IMR-90 (cell line): ENCODE measurements around the gene IGF2BP1. TPM values are rescaled to one million over a fixed set of nuclear protein-coding genes. Genes with fewer than 3 reads are reported as not detected.

Source experiments
- ATAC-seq: fragments of 200-7000 bp; cut with Tn5 transposase; 2 replicates; pipeline ENCODE4 v1.9.1; 2020; ENCODE audit warnings: low read depth, mild to moderate bottlenecking, moderate library complexity
- BruUV-seq: library from RNA; stranded (reverse); fragments of 400-500 nt; replicated peaks from 2 replicates; lab custom pipeline; 2021; lab: Mats Ljungman, UMichigan
- CTCF ChIA-PET: fragments of 300-600 bp; formaldehyde crosslinking; extraction: SDS; loops from one replicate; lab custom pipeline; 2021; ENCODE audit warnings: antibody characterized with exemption; lab: Yijun Ruan, JAX
- POLR2A ChIA-PET: fragments of 300-600 bp; sonication (Branson Sonifier 250); formaldehyde crosslinking; loops from one replicate; lab custom pipeline; 2022; ENCODE audit warnings: antibody characterized with exemption; ENCODE audit not compliant: unreplicated experiment; lab: Charles Lee
- DNase-seq: peaks from one replicate; pipeline ENCODE4 v3.0.0; 2013
- H2AFZ ChIP-seq: replicated peaks from 2 replicates; pipeline ENCODE3; 2013; ENCODE audit warnings: low read length, mild to moderate bottlenecking; ENCODE audit not compliant: poor library complexity
- H2AK5ac ChIP-seq: 2 replicates; pipeline ENCODE4 v1.6.1; 2013; ENCODE audit warnings: low read depth, low read length, inconsistent platforms
- H2AK9ac ChIP-seq: replicated peaks from 2 replicates; pipeline ENCODE3; 2013; ENCODE audit warnings: mild to moderate bottlenecking, low read depth, low read length, moderate library complexity; ENCODE audit not compliant: poor library complexity
- H2BK120ac ChIP-seq: 2 replicates; pipeline ENCODE4 v1.6.1; 2013; ENCODE audit warnings: low read depth, low read length, inconsistent platforms
- H2BK15ac ChIP-seq: 3 replicates; pipeline ENCODE4 v1.6.1; 2013; ENCODE audit warnings: low read depth, low read length, inconsistent platforms
- H2BK20ac ChIP-seq: 2 replicates; pipeline ENCODE4 v1.6.1; 2013; ENCODE audit warnings: low read depth, mild to moderate bottlenecking, inconsistent platforms, low read length, moderate library complexity
- H2BK5ac ChIP-seq: 2 replicates; pipeline ENCODE4 v1.6.1; 2013; ENCODE audit warnings: mild to moderate bottlenecking, low read depth, low read length, inconsistent platforms; ENCODE audit not compliant: poor library complexity, severe bottlenecking
- H3K14ac ChIP-seq: replicated peaks from 2 replicates; pipeline ENCODE4 v1.6.1; 2013; ENCODE audit warnings: low read depth, low read length, inconsistent platforms
- H3K18ac ChIP-seq: 2 replicates; pipeline ENCODE4 v1.6.1; 2013; ENCODE audit warnings: low read depth, low read length, control low read depth
- H3K23ac ChIP-seq: 2 replicates; pipeline ENCODE4 v1.6.1; 2013; ENCODE audit warnings: low read depth, low read length, inconsistent platforms
- H3K27ac ChIP-seq: 2 replicates; pipeline ENCODE4 v1.5.1; 2013; ENCODE audit warnings: mild to moderate bottlenecking, control low read depth, low read length; ENCODE audit not compliant: insufficient read depth
- H3K27me3 ChIP-seq: 2 replicates; pipeline ENCODE4 v1.6.1; 2013; ENCODE audit warnings: low read length; ENCODE audit not compliant: control insufficient read depth, insufficient read depth
- H3K36me3 ChIP-seq: 2 replicates; pipeline ENCODE4 v1.6.1; 2013; ENCODE audit warnings: low read length, mixed read lengths; ENCODE audit not compliant: control insufficient read depth, insufficient read depth
- H3K4ac ChIP-seq: 2 replicates; pipeline ENCODE4 v1.6.1; 2013; ENCODE audit warnings: low read depth, low read length, inconsistent platforms
- H3K4me1 ChIP-seq: 2 replicates; pipeline ENCODE4 v1.6.1; 2013; ENCODE audit warnings: low read length, mixed read lengths; ENCODE audit not compliant: control insufficient read depth, insufficient read depth
- H3K4me2 ChIP-seq: 2 replicates; pipeline ENCODE4 v1.6.1; 2013; ENCODE audit warnings: low read depth, mild to moderate bottlenecking, control low read depth, low read length, moderate library complexity
- H3K4me3 ChIP-seq: 2 replicates; pipeline ENCODE4 v1.5.1; 2013; ENCODE audit warnings: low read depth, mild to moderate bottlenecking, control low read depth, low read length, moderate library complexity; ENCODE audit not compliant: insufficient read depth
- H3K56ac ChIP-seq: 2 replicates; pipeline ENCODE4 v1.6.1; 2013; ENCODE audit warnings: low read length, inconsistent platforms; ENCODE audit not compliant: insufficient read depth; ENCODE audit errors: extremely low read depth
- H3K79me1 ChIP-seq, 2 experiments: 2 replicates each; pipeline ENCODE4 v1.6.1; 2013; ENCODE audit warnings: low read length in 2 of 2, inconsistent platforms in 1 of 2, low read depth in 1 of 2
- H3K9ac ChIP-seq: 2 replicates; pipeline ENCODE4 v1.6.1; 2013; ENCODE audit warnings: low read depth, low read length, control low read depth
- H3K9me1 ChIP-seq: 2 replicates; pipeline ENCODE4 v1.6.1; 2013; ENCODE audit warnings: low read length, inconsistent platforms; ENCODE audit not compliant: insufficient read depth
- H3K9me3 ChIP-seq: 2 replicates; pipeline ENCODE4 v1.6.1; 2013; ENCODE audit warnings: low read length; ENCODE audit not compliant: control insufficient read depth, insufficient read depth
- H4K20me1 ChIP-seq: 2 replicates; pipeline ENCODE4 v1.6.1; 2013; ENCODE audit warnings: low read length, inconsistent platforms; ENCODE audit not compliant: insufficient read depth
- H4K5ac ChIP-seq: 2 replicates; pipeline ENCODE4 v1.6.1; 2013; ENCODE audit warnings: mild to moderate bottlenecking, low read depth, low read length, control low read depth
- H4K8ac ChIP-seq, 2 experiments: 2 replicates each; pipeline ENCODE4 v1.6.1; 2013; ENCODE audit warnings: low read depth in 2 of 2, low read length in 2 of 2, control low read depth in 1 of 2, inconsistent platforms in 1 of 2
- H4K91ac ChIP-seq: 2 replicates; pipeline ENCODE4 v1.6.1; 2013; ENCODE audit warnings: low read depth, low read length, inconsistent platforms; ENCODE audit not compliant: insufficient read depth
- BHLHE40 ChIP-seq: fragments of 150-350 bp; IDR thresholded peaks from 2 replicates; pipeline ENCODE4 v1.6.1; 2016; ENCODE audit warnings: mild to moderate bottlenecking, low read depth, low read length
- CEBPB ChIP-seq: IDR thresholded peaks from 2 replicates; pipeline ENCODE4 v1.6.1; 2012; ENCODE audit warnings: low read depth, low read length, improper control_type of control experiment
- MAZ ChIP-seq: IDR thresholded peaks from 2 replicates; pipeline ENCODE4 v1.6.1; 2012; ENCODE audit warnings: low read depth, mild to moderate bottlenecking, low read length, improper control_type of control experiment, moderate library complexity, borderline replicate concordance
- POLR2A ChIP-seq: IDR thresholded peaks from 2 replicates; pipeline ENCODE4 v1.6.1; 2012; ENCODE audit warnings: mild to moderate bottlenecking, low read depth, low read length
- RCOR1 ChIP-seq: IDR thresholded peaks from 2 replicates; pipeline ENCODE4 v1.6.1; 2012; ENCODE audit warnings: mild to moderate bottlenecking, low read length, improper control_type of control experiment; ENCODE audit not compliant: insufficient replicate concordance
- WGBS, 2 experiments: methylation state at CpG; one replicate each; pipeline versions ENCODE4 v1.1.5 to v1.1.7; 2013; ENCODE audit warnings: missing lambda C conversion rate in 2 of 2; ENCODE audit not compliant: insufficient read length in 1 of 2; ENCODE audit errors: extremely low coverage in 2 of 2; 5-methylcytosine and 5-hydroxymethylcytosine counted together
- dilution Hi-C: fragments of 300-500 bp; cut with HindIII; formaldehyde crosslinking; loops from one replicate; pipeline ENCODE4 v1.14.3; 2018; ENCODE audit warnings: low sequenced_read_pairs; ENCODE audit not compliant: unreplicated experiment
- in situ Hi-C: fragments of 300-500 bp; cut with MboI; formaldehyde crosslinking; loops from 3 replicates; pipeline ENCODE4 v1.14.3; 2019; ENCODE audit warnings: low sequenced_read_pairs, inconsistent platforms, mixed read lengths
- intact Hi-C: fragments of 100-400 bp; cut with micrococcal nuclease; formaldehyde crosslinking; loops from 2 replicates; pipeline ENCODE4 v1.10.0; 2022
- polyA plus RNA-seq, 3 experiments: library from polyadenylated mRNA; depleted of rRNA; stranded (reverse); fragments of >200 nt; gene quantifications; 2 replicates each; pipeline ENCODE4 v1.2.3, GENCODE V29; 2012; ENCODE audit warnings: low replicate concordance in 1 of 3
- total RNA-seq: library from RNA; depleted of rRNA; stranded (reverse); fragments of >200 nt; gene quantifications from 2 replicates; pipeline ENCODE4 v1.2.3, GENCODE V29; 2012
- TF ChIP-seq, protein P1 (sequence below): fragments of 150-350 bp; IDR thresholded peaks from 2 replicates; pipeline ENCODE4 v1.6.1; 2017; ENCODE audit warnings: mild to moderate bottlenecking, antibody characterized with exemption, low read length, low read depth

IGF2BP1 gene
- total and polyA plus RNA-seq, 2 of the 4 experiments (the other 2 are of a cell fraction) = 10.2 to 13.1 TPM

DNA sequence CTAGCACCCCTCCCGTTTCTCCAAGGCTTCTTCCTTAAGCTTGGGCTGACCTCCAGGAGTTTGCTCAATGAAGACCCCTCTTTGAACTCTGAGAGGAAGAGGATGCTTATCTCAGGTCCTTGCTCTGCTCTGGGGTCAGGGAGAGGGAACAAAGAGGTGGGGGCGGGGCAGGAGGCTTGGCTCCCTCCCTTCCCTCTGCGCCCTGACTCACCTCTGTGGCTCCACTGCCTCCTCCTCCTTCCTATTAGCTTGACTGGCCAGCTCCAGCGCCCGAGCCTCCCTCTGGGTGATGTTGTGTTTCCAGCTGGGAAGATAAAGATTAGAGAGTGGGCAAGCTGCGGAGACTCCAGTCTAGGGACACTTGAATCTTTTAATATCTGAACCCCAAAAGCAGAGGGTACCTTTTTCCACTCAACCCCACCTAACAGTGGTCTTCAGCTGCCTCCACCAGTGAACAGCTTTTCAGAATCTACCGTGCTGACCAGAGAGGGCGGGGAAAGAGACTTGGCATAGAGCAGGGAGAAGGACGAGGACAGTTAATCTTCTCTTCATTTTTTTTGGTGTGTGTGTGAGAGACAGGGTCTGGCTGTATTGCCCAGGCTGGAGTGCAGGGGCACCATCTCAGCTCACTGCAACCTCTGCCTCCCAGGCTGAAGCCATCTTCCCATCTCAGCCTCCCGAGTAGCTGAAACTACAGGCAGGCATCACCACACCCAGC lies 35.5 kb upstream of the IGF2BP1 start (continued):
- TF ChIP-seq, protein P1, sequence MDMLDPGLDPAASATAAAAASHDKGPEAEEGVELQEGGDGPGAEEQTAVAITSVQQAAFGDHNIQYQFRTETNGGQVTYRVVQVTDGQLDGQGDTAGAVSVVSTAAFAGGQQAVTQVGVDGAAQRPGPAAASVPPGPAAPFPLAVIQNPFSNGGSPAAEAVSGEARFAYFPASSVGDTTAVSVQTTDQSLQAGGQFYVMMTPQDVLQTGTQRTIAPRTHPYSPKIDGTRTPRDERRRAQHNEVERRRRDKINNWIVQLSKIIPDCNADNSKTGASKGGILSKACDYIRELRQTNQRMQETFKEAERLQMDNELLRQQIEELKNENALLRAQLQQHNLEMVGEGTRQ = no peak

DNA sequence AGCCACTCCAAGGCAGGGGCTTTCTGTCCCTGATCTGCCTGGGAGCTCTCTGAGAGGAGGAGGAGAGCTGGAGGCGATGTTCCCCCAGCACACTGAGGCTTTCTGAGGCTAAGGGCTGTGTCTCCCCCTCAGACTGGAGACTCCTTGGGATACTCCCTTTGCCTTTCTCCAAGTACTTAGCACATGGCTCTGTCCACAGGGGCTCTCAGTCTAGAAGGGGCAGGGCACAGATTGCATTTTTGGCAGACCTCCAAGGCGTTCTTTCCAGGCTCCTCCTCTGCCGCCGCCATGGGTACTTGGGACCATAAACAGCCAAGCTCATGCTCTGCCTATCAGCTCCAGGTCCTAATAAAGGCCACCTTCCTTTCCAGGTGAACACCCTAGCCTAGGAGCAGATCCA lies 27.0 kb upstream of the IGF2BP1 start:
- H3K9ac ChIP-seq = no peak overlapping the region
- intact Hi-C loops (no loop called here), dilution Hi-C loops (no loop called here), in situ Hi-C loops (no loop called here)
- peak overlapping the region; percentile 91 for H3K4ac ChIP-seq
- peaks cover 19% of the 10 kb centered on the region for H3K9me1 ChIP-seq
- ChIA-PET POLR2A (no interaction called here), CTCF (no interaction called here)
- WGBS, 2 experiments = 80% methylated on average over 1 of the region's 4 CpGs; no CpG with 5 or more reads in 1 of the 2 experiments
- peak overlapping the region; percentile 25; the same call in 1 of the 2 replicates for H3K14ac ChIP-seq
- H4K8ac ChIP-seq = no peak overlapping the region; a peak in 2 of 4 replicates
- TF ChIP-seq, protein P1 = no peak
- TF ChIP-seq BHLHE40 = no peak
- TF ChIP-seq CEBPB = no peak
- TF ChIP-seq MAZ = no peak
- TF ChIP-seq POLR2A = no peak
- no peak for TF ChIP-seq RCOR1
- peak overlapping the region; percentile 77 for H2BK20ac ChIP-seq
- H3K36me3 ChIP-seq = no peaks in the 10 kb centered on the region
- peak overlapping the region; percentile 84; the same call in 2 of the 3 replicates for H2BK15ac ChIP-seq
- H3K23ac ChIP-seq = no peak overlapping the region
- no peaks in the 10 kb centered on the region for H3K9me3 ChIP-seq
- peak overlapping the region; percentile 98 for H4K91ac ChIP-seq
- H3K27ac ChIP-seq = no peak overlapping the region
- BruUV-seq = no TSS peak
- peak overlapping the region; percentile 54 for H2AFZ ChIP-seq
- H3K27me3 ChIP-seq = no peaks in the 10 kb centered on the region
- no peak overlapping the region for H3K56ac ChIP-seq
- peak overlapping the region; percentile 99 for H2BK120ac ChIP-seq
- DNase-seq (no peak), ATAC-seq (no peak)
- H3K4me1 ChIP-seq = peaks cover 22% of the 10 kb centered on the region
- H3K79me1 ChIP-seq = peaks cover 3 to 11% of the 10 kb centered on the region in 2 experiments; a peak in 2 of 4 replicates
- no peak overlapping the region for H2BK5ac ChIP-seq
- H2AK5ac ChIP-seq = peak overlapping the region; percentile 92
- no peak overlapping the region for H3K4me2 ChIP-seq
- H3K4me3 ChIP-seq = no peak overlapping the region
- 0 out of 2 replicates have a peak overlapping the region, but pooled peaks have one; percentile 17 for H3K18ac ChIP-seq
- H4K20me1 ChIP-seq = no peaks in the 10 kb centered on the region
- H4K5ac ChIP-seq = peak overlapping the region; percentile 9; the same call in 1 of the 2 replicates
- peak overlapping the region; percentile 53 for H2AK9ac ChIP-seq
